ENCODE data around the gene TRIM21.
"Not testable (repeated sequence)": the region's sequence is repeated elsewhere in the genome, so short reads cannot be mapped to it uniquely, and the experiment has no call there.

TRIM21 gene

GRCh38 chr11:4416306-4416705 lies 22.8 kb upstream of the TRIM21 start:
- no peak overlapping the region for H3K4me3 ChIP-seq (ENCODE audit: low read depth, low read length)
- no peak for DNase-seq (ENCODE audit: low read depth)
- no peak for TF ChIP-seq CTCF (conservative IDR thresholded peaks at IDR 0.05; ENCODE audit: low read depth, low read length)

- not testable (repeated sequence) for H3K4me3 ChIP-seq (ENCODE audit: low read depth, low read length); DNase-seq (ENCODE audit: low read depth)
Measured at GRCh38 chr11:4406206-4406605, 12.7 kb upstream of the TRIM21 start.

GRCh38 chr11:4393858-4394223 lies 339 bp upstream of the TRIM21 start:
- TF ChIP-seq CTCF (conservative IDR thresholded peaks at IDR 0.05; ENCODE audit: low read depth, low read length): no peak

DNA sequence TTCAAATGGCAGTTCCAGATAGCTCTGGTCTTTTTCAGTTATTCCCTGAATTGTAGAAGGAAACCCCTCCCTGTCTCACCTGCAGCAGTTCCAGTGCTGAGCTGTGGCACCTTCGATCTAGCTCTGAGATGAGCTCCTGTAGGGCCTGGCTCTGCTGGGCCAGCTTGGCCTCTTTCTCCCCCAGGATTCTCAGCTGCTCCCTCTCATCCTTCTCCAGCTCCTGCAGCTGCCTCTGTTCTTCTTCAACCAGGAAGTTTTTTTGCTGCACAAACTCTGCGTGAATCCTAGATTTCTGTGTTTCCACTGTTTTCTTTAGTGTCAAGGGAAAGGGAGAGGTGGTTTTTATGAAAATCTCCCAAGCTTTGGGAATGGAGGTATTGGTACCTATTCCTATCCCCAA lies 5.3 kb downstream of the TRIM21 start:
- TF ChIP-seq CTCF (conservative IDR thresholded peaks at IDR 0.05; ENCODE audit: low read depth, low read length): no peak
- no peak overlapping the region for H3K4me3 ChIP-seq (ENCODE audit: low read depth, low read length)
- no peak for DNase-seq (ENCODE audit: low read depth)

More at GRCh38 chr11:4393858-4394223, 339 bp upstream of the TRIM21 start:
- DNase-seq (ENCODE audit: low read depth): no peak
- H3K4me3 ChIP-seq (ENCODE audit: low read depth, low read length): peak overlapping the region; percentile 76

DNA sequence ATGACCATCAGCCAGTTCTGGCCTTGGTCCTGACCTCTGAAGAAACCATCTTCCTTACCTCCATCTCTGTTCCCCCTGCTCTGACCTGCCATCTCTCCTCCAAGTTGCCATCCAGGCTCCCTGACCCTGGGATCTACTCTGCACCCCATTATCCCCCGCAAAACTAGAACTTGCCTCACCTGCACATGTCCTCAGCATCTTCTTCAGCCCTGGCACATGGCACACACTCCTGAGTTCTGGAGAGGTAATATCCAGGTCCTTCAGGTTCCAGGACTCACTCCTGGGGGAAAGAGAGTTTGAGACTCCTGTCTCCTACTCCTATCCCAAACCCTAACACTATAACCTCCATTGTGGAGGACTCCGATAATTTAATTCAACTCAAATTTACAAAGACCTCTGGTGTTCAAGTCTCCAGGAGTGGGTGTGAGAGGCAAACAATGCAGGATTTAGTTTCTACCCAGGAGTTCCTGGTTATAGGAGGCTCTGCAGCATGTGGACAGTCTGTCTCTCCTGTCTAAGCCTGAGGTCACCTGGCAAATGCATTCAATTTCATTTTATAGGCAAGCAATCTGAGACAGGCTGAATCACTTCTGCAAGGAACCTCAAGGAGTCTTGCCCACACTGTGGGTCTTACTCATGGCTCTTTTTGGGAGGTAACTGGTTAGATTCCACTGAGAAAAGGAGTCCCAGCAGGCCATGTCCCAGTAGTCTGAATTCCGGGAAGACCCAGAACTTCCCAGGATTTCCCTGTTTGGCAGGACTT lies 7.3 kb downstream of the TRIM21 start:
- H3K4me3 ChIP-seq (ENCODE audit: low read depth, low read length): no peak overlapping the region
- DNase-seq (ENCODE audit: low read depth): no peak
- TF ChIP-seq CTCF (conservative IDR thresholded peaks at IDR 0.05; ENCODE audit: low read depth, low read length): no peak

GRCh38 chr11:4381901-4382300 lies 11.6 kb downstream of the TRIM21 start:
- no peak for DNase-seq (ENCODE audit: low read depth)
- TF ChIP-seq CTCF (conservative IDR thresholded peaks at IDR 0.05; ENCODE audit: low read depth, low read length): no peak
- no peak overlapping the region for H3K4me3 ChIP-seq (ENCODE audit: low read depth, low read length)

- TF ChIP-seq CTCF (conservative IDR thresholded peaks at IDR 0.05; ENCODE audit: low read depth, low read length): no peak
- DNase-seq (ENCODE audit: low read depth): no peak
- no peak overlapping the region for H3K4me3 ChIP-seq (ENCODE audit: low read depth, low read length)
Measured at GRCh38 chr11:4375431-4376140, 17.9 kb downstream of the TRIM21 start.
